Smooth muscle cell (in vitro differentiated cells): ENCODE data around the gene PALM3. TPM values are rescaled to one million over a fixed set of nuclear protein-coding genes. Genes with fewer than 3 reads are reported as not detected.
"Not testable (repeated sequence)": the region's sequence is repeated elsewhere in the genome, so short reads cannot be mapped to it uniquely, and the experiment has no call there.

Experiments
- DNase-seq: peaks from one replicate; lab custom pipeline; 2025; ENCODE audit not compliant: unreplicated experiment; lab: John Stamatoyannopoulos, UW
- H2AFZ ChIP-seq: fragments of 200-600 bp; sonication (generic); 2 replicates; pipeline ENCODE4 v1.6.0; 2016; ENCODE audit warnings: antibody characterized with exemption, low read depth, mild to moderate bottlenecking
- H3F3A ChIP-seq: fragments of 200-600 bp; sonication (generic); 2 replicates; pipeline ENCODE4 v1.6.0; 2017; ENCODE audit warnings: antibody characterized with exemption, low read depth
- H3K27ac ChIP-seq: fragments of 200-600 bp; sonication (generic); 2 replicates; pipeline ENCODE4 v1.5.1; 2016; ENCODE audit warnings: low read depth, mild to moderate bottlenecking
- H3K27me3 ChIP-seq: fragments of 200-600 bp; sonication (generic); 2 replicates; pipeline ENCODE4 v1.6.1; 2016; ENCODE audit warnings: low read depth, mild to moderate bottlenecking
- H3K36me3 ChIP-seq: fragments of 200-600 bp; sonication (generic); 2 replicates; pipeline ENCODE4 v1.5.1; 2016; ENCODE audit warnings: low read depth
- H3K4me1 ChIP-seq: fragments of 200-600 bp; sonication (generic); 2 replicates; pipeline ENCODE4 v1.5.1; 2016; ENCODE audit warnings: low read depth
- H3K4me2 ChIP-seq: fragments of 200-600 bp; sonication (generic); 2 replicates; pipeline ENCODE4 v1.6.0; 2016; ENCODE audit warnings: mild to moderate bottlenecking
- H3K4me3 ChIP-seq: fragments of 200-600 bp; sonication (generic); 2 replicates; pipeline ENCODE4 v1.5.1; 2016; ENCODE audit warnings: mild to moderate bottlenecking
- H3K79me2 ChIP-seq: fragments of 200-600 bp; sonication (generic); 2 replicates; pipeline ENCODE4 v1.6.0; 2016; ENCODE audit warnings: low read depth, mild to moderate bottlenecking
- H3K9ac ChIP-seq: fragments of 200-600 bp; sonication (generic); 2 replicates; pipeline ENCODE4 v1.6.0; 2016; ENCODE audit warnings: low read depth
- H3K9me3 ChIP-seq: fragments of 200-600 bp; sonication (generic); replicated peaks from 2 replicates; pipeline ENCODE4 v1.5.1; 2016; ENCODE audit warnings: low read depth
- H4K20me1 ChIP-seq: fragments of 200-600 bp; sonication (generic); 2 replicates; pipeline ENCODE4 v1.6.0; 2016; ENCODE audit warnings: low read depth
- WGBS: methylation state at CpG from one replicate; pipeline ENCODE4 v1.1.7; 2016; ENCODE audit warnings: low lambda C conversion rate; 5-methylcytosine and 5-hydroxymethylcytosine counted together
- polyA plus RNA-seq: library from polyadenylated mRNA; unstranded; fragments of >200 nt; fragmentation: Nextera tagmentation; extraction: Ambion mirVana; gene quantifications from 2 replicates; pipeline ENCODE4 v1.2.1, GENCODE V29; 2016
- total RNA-seq: library from RNA; depleted of rRNA; stranded (reverse); fragments of >200 nt; gene quantifications from 2 replicates; pipeline ENCODE4 v1.2.3, GENCODE V29; 2014
- TF ChIP-seq, protein P1 (sequence below): fragments of 200-600 bp; sonication (generic); IDR thresholded peaks from 2 replicates; pipeline ENCODE4 v1.5.1; 2017; ENCODE audit warnings: borderline replicate concordance, mild to moderate bottlenecking, antibody characterized with exemption; ENCODE audit not compliant: insufficient read depth, poor library complexity, severe bottlenecking

PALM3 gene
- total and polyA plus RNA-seq, 2 experiments from 2014 or later, result 0.55 TPM; not detected in 1

GRCh38 chr19:14050512-14050911, 11.4 kb downstream of the PALM3 start:
- H3K9me3 ChIP-seq, result no peaks in the 10 kb centered on the region
- H3K9ac ChIP-seq, result no peak overlapping the region
- no peak overlapping the region for H3K4me3 ChIP-seq
- H2AFZ ChIP-seq, result no peak overlapping the region
- no peak overlapping the region for H3K27ac ChIP-seq
- WGBS, result 99% methylated on average over 4 of the region's 4 CpGs
- TF ChIP-seq, protein P1, sequence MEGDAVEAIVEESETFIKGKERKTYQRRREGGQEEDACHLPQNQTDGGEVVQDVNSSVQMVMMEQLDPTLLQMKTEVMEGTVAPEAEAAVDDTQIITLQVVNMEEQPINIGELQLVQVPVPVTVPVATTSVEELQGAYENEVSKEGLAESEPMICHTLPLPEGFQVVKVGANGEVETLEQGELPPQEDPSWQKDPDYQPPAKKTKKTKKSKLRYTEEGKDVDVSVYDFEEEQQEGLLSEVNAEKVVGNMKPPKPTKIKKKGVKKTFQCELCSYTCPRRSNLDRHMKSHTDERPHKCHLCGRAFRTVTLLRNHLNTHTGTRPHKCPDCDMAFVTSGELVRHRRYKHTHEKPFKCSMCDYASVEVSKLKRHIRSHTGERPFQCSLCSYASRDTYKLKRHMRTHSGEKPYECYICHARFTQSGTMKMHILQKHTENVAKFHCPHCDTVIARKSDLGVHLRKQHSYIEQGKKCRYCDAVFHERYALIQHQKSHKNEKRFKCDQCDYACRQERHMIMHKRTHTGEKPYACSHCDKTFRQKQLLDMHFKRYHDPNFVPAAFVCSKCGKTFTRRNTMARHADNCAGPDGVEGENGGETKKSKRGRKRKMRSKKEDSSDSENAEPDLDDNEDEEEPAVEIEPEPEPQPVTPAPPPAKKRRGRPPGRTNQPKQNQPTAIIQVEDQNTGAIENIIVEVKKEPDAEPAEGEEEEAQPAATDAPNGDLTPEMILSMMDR, result no peak
- H3F3A ChIP-seq, result no peaks in the 10 kb centered on the region
- no peak for DNase-seq
- H4K20me1 ChIP-seq, result no peaks in the 10 kb centered on the region
- no peaks in the 10 kb centered on the region for H3K4me1 ChIP-seq
- H3K27me3 ChIP-seq, result no peaks in the 10 kb centered on the region
- H3K4me2 ChIP-seq, result no peak overlapping the region
- H3K79me2 ChIP-seq, result no peaks in the 10 kb centered on the region
- H3K36me3 ChIP-seq, result no peaks in the 10 kb centered on the region

- no peak overlapping the region for H3K27ac ChIP-seq
- no peaks in the 10 kb centered on the region for H3K36me3 ChIP-seq
- H3K9ac ChIP-seq, result no peak overlapping the region
- H3K4me3 ChIP-seq, result no peak overlapping the region
- TF ChIP-seq, protein P1, result peak; percentile 87
- H3K9me3 ChIP-seq, result no peaks in the 10 kb centered on the region
- no peaks in the 10 kb centered on the region for H3K79me2 ChIP-seq
- no peaks in the 10 kb centered on the region for H3K27me3 ChIP-seq
- no peaks in the 10 kb centered on the region for H3F3A ChIP-seq
- no peak overlapping the region for H3K4me2 ChIP-seq
- H3K4me1 ChIP-seq, result no peaks in the 10 kb centered on the region
- 73% methylated on average over 8 of the region's 8 CpGs for WGBS
- peak; percentile 8 for DNase-seq
- H4K20me1 ChIP-seq, result no peaks in the 10 kb centered on the region
- no peak overlapping the region for H2AFZ ChIP-seq
These were observed 13.3 kb downstream of the PALM3 start for GRCh38 chr19:14048443-14049153.

GRCh38 chr19:14047866-14048265, 14.0 kb downstream of the PALM3 start:
- H3K9me3 ChIP-seq, H3F3A ChIP-seq, H3K36me3 ChIP-seq, DNase-seq, H4K20me1 ChIP-seq, H3K4me2 ChIP-seq, H2AFZ ChIP-seq, H3K79me2 ChIP-seq, H3K4me3 ChIP-seq, H3K9ac ChIP-seq, H3K27ac ChIP-seq, H3K4me1 ChIP-seq, H3K27me3 ChIP-seq: not testable (repeated sequence)
- 97% methylated on average over 10 of the region's 10 CpGs for WGBS

GRCh38 chr19:14042659-14043608, 18.9 kb downstream of the PALM3 start:
- H3K4me3 ChIP-seq, H3K4me1 ChIP-seq, H3K9me3 ChIP-seq, H4K20me1 ChIP-seq, H3K27me3 ChIP-seq, H2AFZ ChIP-seq, H3K79me2 ChIP-seq, H3K27ac ChIP-seq, H3K4me2 ChIP-seq, H3K36me3 ChIP-seq, H3F3A ChIP-seq: not testable (repeated sequence)
- peak overlapping the region; percentile 62 for H3K9ac ChIP-seq
- TF ChIP-seq, protein P1, result peak; percentile 50
- DNase-seq, result peak; percentile 4
- 68% methylated on average over 19 of the region's 19 CpGs for WGBS
